Effector CD4-positive, alpha-beta T cell (primary cell): ENCODE results near the gene WDR54.
"Not testable (repeated sequence)": the region's sequence is repeated elsewhere in the genome, so short reads cannot be mapped to it uniquely, and the experiment has no call there.

ENCODE experiments used
- DNase-seq: peaks from one replicate; pipeline ENCODE4 v3.0.0-alpha.2; 2020

WDR54 gene

DNA sequence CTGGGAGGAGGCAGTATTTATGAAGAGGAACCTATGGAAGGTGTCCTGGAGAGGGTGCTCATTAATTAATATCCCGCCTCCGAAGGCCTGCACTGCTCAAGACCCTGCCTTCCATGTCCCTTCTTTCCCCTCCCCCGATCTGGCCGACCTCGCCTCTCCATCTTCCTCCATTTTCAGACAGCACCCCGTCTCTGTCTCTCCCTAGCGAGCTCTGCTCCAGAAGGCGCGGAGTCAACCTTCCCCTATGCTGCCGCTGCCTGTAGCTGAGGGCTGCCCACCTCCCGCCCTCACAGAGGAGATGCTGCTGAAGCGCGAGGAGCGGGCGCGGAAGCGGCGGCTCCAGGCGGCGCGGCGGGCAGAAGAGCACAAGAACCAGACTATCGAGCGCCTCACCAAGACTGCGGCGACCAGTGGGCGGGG is 35.6 kb downstream of the WDR54 start:
- DNase-seq, result no peak

DNA sequence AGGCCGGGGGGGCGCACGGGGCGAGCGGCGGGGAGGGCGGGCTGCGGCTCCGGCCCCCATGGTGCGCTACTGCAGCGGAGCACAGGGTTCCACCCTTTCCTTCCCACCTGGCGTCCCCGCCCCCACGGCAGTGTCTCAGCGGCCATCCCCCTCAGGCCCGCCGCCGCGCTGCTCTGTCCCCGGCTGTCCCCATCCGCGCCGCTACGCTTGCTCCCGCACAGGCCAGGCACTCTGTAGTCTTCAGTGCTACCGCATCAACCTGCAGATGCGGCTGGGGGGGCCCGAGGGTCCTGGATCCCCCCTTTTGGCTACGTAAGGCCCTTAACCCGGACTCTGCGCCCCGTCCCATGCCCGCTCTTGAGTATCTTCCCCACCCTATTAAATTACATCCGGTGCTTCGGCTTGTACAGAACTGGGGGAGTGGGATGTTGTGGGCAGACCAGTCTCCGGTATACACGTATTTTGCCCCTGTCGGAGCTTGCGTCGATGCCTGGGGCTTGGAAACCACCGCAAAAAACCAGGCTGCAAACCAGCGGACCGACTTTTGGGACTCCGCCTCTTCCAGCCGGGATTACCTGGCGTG is 36.1 kb downstream of the WDR54 start:
- peak; percentile 72 for DNase-seq

DNA sequence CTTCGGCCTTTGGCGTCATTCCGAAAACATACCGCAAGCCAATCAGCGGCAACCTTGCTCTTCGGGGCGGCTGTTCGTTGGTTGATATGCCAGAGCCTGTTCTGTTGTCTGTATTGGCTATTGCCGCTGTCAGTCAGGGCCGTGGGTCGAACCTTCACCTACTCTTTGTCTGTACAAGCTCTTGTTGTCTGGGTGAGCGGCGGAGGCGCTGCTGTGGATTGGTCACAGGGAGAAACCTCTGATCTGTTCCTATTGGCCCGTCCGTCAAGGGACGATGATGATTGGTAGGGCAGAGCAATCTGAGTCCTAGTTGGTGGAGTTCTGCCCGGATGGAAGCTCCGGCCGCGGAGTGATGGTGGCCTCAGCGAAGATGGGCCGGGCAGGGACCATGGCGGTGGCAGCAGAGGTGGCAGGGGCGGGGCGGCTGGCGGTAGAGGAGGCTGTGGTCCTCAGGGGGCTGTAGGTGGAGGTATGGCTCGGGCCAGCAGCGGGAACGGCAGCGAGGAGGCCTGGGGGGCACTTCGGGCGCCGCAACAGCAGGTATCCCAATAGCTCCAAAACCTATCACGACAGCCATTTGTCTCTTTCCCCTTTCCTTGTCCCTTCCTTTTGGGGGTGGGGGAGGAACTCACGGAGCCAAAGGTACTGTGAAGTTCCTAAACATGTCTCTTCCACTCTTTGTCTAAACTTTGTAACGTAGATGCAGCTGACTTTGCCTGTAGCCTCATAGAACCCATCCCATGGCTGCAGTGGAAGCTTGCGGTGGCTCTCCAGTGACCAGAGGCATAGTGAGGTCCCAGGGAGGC is 36.8 kb downstream of the WDR54 start, which contains the start of gene WBP1:
Gene WBP1, plus strand, starts transcription at position 307 of the 806 bp plus-strand sequence. Its CDS starts 165 bp downstream, at position 472.
- peak; percentile 99 for DNase-seq

DNA sequence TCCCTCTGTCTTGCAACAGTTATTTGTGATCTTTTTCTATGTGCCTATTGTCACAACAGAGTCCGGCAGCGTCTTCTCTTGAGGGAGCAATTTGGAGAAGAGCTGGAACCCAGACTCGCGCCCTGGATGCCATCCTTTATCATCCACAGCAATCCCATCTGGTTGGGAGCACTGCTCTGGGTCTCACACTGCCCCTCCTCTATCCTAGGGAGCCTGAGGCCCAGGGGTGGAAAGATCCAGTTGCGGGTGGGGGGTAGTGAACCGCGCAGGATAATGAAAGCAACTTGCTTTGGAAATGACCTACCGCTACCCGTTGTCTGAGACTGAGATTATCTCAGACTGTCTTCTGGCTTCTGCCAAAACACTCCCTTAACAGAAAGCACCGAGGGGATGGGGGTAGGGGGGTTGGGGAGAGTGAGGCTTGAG is 37.4 kb downstream of the WDR54 start:
- DNase-seq, result no peak

DNA sequence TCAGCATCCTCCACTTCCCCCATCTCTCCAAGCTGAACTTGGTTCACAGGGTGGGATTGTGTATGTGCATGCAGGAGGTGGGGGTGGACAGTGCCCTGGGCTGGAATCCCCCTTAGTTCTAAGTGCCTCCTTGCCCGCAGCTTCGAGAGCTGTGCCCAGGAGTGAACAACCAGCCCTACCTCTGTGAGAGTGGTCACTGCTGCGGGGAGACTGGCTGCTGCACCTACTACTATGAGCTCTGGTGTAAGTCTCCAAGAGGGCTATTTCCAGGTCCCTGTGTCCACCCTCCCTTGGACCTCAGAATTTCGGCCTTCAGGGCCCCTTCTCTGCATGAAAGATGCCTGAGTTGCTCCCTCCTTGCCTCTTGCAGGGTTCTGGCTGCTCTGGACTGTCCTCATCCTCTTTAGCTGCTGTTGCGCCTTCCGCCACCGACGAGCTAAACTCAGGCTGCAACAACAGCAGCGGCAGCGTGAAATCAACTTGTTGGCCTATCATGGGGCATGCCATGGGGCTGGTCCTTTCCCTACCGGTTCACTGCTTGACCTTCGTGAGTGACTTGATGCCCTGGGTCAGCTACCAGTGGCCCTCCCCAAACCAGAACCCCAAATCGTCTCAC is 38.1 kb downstream of the WDR54 start:
- DNase-seq, result not testable (repeated sequence)

DNA sequence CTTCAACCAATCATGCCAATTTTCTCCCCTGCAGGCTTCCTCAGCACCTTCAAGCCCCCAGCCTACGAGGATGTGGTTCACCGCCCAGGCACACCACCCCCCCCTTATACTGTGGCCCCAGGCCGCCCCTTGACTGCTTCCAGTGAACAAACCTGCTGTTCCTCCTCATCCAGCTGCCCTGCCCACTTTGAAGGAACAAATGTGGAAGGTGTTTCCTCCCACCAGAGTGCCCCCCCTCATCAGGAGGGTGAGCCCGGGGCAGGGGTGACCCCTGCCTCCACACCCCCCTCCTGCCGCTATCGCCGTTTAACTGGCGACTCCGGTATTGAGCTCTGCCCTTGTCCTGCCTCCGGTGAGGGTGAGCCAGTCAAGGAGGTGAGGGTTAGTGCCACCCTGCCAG is 38.7 kb downstream of the WDR54 start:
- not testable (repeated sequence) for DNase-seq

DNA sequence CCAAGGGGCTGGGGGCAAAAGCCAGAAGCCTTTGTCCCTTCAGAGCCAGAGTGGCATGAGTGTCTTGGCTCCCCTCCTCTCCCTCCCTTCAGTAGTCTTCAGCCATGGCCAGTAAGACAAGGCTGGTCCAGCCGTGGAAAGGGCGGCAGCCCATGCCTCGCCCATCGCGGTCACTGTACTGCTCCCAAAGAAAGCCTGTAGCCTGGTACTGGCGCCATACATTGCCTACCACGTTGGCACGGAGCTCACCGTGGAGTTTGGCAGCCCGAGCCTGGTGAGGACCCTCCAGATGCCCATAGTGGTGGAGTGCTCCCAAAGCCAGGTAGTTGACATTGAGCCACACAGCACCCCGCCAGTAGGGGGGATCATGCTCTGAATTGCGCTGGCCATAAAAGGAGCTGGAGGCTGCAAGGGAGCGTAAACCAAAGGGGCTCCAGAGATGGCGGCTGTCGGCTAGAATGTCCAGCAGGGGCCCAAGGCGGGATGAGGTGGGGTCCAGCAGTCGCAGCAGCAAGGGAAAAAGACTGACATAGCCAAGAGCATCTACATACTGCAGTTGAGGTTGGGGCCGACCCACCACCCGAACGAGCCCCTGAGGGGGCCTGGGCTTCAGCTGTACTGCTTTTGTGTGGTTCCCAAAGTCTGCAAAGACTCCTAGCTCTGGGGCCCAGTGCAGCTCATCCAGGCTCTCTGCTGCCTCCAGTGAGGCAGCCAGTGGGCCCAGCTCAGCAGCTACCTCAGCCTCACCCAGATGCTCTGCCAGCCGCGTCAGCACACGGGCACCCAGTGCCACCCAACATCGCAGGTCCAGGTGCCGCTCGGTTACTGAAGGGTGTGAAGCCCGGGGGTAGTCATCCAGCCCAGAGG is 39.9 kb downstream of the WDR54 start:
- no peak for DNase-seq

DNA sequence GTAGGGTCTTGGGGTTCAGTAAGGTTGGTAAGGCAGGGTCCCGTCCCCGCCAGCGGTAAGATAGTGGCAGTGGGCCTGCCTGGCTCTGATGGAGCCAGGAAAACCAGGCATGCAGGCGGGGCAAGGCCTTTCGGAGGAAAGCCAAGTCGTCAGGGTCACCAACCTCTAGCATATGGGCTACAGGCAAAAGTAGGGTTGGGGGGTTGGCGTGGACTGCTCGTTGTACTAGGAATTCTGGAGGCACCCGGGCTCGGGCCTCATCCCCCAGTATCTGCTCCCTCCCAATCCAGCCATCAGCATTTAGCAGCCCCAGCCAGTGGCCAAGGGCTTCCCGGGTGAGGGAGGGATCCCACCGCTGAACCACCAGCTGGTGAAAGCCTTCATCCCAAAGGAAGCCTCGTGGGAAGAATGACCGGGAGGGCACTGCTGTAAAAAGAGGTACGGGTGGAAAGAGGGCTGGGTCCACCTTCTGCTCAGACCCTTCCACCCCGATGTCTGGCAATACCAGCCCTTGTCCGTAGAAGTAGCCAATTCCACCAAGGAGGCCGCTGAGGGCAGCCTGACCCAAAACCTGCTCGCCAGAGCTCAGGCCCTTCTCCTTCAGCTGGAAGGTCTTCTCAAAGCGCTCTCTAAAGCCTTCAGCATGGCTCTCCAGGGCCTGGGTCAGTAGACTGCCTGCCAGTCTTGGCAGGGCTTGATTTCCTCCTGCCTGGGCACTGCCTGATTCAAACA is 40.7 kb downstream of the WDR54 start:
- no peak for DNase-seq

DNA sequence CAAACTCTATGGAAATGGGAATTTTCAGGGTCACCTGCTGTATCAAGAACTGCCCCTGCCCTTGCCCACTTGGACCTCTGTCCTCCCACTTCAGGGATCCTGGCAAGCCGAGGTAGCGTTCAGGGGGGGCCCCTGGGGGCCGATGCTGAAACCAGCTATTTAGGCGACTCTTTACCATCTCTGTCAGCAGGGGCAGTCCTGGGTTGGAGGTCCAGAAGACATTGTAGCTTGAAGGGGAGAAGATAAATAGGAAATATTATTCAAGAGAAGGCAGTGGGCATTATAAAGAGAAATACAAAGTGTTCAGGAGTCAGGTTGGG is 41.2 kb downstream of the WDR54 start:
- no peak for DNase-seq

DNA sequence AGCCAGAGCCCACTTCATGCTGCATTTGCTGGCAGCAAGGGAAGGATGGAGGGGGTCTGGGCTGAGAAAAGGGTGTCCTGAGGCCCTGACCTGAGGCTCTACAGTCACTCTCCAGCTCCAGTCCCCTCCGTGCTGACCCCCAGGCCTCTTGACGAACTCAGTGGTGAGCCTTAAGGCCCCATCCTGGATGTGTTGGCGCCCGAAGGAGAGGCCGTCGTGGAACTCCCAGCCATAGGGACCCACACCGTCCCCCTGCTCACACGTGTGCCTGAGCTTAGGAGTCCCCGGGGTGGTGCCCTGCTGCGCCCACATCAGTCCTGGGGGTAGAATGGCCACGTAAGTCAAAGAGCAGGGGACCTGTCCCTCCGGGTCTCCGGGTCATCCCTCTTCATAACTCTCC is 42.9 kb downstream of the WDR54 start:
- DNase-seq, result no peak

DNA sequence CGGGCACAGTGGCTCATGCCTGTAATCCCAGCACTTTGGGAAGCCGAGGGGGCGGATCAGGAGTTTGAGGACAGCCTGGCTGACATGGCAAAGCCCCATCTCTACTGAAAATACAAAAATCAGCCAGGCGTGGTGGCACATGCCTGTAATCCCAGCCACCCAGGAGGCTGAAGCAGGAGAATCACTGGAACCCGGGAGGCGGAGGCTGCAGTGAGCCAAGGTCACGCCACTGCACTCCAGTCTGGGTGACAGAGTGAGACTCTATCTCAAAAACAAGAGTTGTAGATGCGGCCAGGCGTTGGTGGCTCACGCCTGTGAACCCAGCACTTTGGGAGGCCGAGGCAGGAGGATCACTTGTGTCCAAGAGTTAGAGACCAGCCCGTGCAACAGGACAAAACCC is 49.2 kb downstream of the WDR54 start:
- DNase-seq, result not testable (repeated sequence)

DNA sequence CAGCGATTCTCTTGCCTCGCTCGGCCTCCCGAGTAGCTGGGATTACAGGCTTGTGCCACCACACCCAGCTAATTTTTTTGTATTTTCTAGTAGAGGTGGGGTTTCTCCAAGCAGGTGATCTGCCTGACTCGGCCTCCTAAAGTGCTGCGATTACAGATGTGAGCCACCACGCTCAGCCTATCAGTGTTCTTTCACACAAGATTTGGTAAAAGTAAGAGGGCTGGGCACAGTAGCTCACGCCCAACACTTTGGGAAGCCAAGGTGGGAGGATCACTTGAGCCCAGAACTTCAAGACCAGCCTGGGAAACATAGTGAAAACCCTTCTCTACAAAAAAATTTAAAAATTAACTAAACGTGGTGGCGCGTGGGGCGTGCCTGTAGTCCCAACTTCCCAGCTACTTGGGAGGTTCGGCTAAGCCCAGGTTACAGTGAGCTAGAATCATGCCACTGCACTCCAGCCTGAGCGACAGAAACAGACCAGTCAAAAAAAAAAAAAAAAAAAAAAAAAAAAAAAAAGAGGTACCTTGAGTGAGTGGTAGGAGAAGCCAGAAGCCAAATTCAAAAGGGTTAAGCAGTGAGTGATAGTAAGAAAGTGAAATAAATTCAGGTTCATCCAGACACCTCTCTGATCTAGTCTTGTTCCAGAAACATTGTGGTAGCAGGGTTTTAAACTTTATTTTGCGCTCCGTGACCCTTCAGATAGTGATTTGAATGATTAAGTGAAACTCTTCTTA is 50.0 kb downstream of the WDR54 start:
- DNase-seq, result no peak

DNA sequence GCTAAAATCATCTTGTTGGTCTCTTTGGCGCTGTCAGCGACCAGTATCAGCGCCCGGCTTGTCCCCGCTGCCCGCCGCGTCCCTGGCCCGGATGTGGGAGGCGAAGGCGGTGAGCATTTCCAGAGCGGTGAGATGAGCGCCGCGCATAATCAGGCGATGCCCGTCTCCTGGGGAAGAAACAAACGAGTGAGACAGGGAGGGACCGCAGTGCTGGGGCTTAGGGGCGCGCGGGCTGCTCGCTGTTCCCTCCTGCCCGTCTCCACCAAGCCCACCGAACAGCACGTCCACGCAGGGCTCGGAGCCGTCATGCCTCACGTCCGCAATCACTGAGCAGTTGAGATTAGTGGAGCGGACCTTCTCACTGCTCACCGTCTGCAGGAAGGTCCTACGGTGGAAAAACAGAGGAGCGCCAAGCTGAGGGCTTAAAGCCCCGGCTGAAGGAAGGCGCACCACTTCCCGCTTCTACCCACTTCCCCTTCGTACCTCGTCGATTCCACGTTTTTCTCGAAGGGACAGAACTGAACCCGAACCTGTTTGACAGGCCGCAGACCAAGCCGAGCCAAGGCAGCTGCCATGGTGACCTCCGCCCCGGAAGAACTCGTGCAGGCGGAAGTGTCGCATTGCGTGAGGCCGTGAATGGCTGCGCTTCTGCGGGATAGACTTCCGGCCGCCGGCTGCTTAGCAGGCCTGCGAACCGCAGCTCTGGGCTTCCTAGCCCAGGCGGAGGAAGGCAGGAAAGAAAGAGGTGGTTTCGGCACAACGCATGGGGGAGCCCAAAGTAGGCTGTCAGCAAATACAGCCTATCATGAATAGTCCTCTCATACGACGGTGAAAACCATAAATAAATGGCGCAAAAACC is 50.8 kb downstream of the WDR54 start, which contains the start of gene MRPL53:
Gene MRPL53, minus strand, starts transcription at position 595 of the 859 bp plus-strand sequence. Its CDS starts 20 bp downstream, at position 575.
- peak; percentile 99 for DNase-seq

DNA sequence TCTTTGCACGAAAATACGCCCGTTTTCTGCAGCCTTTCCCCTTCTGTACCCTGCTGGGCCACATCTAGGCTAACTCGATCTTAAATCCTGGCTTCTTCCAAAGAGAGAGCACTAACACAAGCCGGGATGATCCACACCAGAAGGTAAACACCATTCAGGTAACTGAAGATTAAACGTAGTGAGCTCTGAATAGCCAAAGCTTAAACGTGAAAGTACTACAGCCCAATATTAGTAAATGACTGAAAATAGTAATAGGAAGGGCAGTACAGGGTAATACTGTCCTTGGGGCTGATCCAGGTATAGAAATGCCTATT is 51.4 kb downstream of the WDR54 start:
- DNase-seq, result no peak

DNA sequence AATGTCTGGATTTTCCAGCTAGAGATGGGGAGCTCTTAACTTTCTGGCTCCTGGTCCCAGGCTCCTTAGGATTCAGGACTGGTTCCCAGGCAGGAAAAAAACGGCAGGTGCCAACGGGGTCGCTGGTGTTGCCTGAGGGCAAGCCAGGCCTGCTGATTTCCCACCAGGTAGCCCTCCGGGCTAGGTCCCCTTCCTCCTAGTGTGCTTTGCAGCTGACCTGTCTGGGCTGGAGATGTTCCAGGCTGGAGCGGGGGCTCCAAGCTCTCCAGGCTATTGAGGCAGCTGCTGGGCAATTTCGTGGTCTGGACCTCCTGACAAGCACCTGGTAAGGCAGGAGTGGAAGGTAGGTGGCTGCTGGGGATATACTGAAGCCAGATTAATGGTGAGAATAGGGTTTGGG is 53.0 kb downstream of the WDR54 start:
- no peak for DNase-seq

DNA sequence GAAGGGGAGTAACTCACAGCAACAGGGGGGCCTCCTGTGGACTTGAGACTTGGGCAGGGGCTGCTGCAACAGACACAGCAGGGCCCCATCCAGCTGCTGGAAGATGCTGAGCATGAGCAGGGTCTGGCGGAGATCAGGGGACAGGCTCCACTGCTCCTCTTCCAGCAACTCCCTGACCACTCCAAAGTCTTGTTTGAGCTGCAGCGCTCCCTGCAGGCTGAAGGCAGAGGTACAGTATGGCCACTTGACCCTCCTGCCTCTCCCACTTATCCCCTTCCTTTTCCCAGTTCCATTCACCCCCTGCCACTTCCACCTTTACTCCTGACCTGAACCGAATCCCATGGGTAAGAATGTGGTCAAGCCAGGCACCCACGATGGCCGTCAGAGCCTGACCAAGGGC is 53.4 kb downstream of the WDR54 start:
- DNase-seq, result no peak
